Activated naive CD4-positive, alpha-beta T cell treated with Interleukin-2 at 50 U/mL for 16 hours (primary cell): ENCODE results near the gene DYRK2.
A peak's percentile ranks its signal among the peaks of the same experiment; 100 is the strongest.
"Not testable (repeated sequence)": the region's sequence is repeated elsewhere in the genome, so short reads cannot be mapped to it uniquely, and the experiment has no call there.

Experiments
- DNase-seq: peaks from one replicate; pipeline ENCODE4 v3.0.0-alpha.2; 2020

The DYRK2 gene

DNA sequence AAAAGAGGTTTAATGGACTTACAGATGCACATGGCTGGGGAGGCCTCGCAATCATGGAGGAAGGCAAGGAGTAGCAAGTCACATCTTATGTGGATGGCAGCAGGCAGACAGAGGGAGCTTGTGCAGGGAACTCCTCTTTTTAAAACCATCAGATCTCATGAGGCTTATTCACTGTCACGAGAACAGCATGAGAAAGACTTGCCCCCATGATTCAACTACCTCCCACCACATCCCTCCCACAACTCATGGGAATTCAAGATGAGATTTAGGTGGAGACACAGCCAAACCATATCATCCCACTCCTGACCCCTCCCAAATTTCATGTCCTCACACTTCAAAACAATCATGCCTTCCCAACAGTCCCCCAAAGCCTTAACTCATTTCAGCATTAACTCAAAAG is 24.0 kb downstream of the DYRK2 start:
- not testable (repeated sequence) for DNase-seq

DNA sequence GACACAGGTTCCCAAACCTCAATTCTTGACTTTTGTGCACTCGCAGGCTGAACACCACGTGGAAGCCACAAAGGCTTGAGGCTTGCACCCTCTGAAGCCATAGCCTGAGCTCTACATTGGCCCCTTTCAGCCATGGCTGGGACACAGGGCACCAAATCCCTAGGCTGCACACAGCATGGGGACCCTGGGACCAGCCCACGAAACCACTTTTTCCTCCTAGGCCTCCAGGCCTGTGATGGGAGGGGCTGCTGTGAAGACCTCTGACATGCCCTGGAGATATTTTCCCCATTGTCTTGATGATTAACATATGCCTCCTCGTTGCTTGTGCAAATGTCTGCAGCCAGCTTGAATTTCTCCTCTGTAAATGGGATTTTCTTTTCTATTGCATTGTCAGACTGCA is 25.0 kb downstream of the DYRK2 start:
- DNase-seq = not testable (repeated sequence)

DNA sequence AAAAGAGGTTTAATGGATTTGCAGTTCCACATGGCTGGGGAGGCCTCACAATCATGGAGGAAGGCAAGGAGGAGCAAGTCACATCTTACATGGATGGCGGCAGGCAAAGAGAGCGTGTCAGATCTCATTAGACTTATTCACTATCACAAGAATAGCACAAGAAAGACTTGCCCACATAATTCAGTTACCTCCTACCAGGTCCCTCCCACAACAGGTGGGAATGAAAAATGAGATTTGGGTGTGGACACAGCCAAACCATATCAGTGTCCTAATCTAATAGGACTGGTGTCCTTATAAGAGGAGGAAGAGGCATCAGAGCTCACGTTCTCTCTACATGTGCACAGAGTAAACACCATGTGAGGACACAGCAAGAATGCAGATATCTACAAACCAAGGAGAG is 25.9 kb downstream of the DYRK2 start:
- no peak for DNase-seq

DNA sequence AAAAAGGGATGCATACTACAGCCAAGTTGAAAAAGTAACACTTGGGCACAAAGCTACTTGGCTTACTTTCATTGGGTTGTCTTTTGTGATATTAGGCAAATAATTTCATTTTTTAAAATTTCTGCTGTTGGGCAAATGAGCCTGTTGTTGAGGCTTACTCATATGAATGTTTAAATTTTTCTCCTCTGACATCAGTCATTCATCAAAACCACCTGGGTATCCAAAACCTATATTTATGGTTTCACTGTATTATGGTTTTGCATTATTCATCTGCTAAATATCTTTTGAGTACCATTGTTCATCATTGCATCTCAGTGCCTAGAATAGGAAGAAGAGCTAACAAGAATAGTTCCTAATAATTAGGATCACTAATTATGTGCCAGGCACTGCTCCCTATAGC is 28.1 kb downstream of the DYRK2 start:
- DNase-seq = no peak

DNA sequence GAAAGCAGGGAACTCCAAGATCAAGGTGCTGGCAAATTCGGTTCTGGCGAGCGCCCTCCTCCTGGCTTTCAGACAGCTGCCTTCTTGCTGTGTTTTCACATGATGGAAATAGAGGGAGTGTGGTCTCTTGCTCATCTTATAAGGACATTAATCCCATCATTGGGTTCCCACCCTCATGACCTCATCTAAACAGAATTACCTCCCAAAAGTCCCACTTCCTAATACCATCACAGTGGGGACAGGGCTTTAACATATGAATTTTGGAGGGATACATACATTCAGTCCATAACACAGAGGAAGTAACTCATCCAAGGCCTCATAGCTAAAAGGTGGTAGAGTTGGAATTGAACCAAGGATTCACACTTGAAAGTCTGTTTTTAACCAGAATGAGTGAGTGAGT is 28.6 kb downstream of the DYRK2 start:
- DNase-seq = no peak

DNA sequence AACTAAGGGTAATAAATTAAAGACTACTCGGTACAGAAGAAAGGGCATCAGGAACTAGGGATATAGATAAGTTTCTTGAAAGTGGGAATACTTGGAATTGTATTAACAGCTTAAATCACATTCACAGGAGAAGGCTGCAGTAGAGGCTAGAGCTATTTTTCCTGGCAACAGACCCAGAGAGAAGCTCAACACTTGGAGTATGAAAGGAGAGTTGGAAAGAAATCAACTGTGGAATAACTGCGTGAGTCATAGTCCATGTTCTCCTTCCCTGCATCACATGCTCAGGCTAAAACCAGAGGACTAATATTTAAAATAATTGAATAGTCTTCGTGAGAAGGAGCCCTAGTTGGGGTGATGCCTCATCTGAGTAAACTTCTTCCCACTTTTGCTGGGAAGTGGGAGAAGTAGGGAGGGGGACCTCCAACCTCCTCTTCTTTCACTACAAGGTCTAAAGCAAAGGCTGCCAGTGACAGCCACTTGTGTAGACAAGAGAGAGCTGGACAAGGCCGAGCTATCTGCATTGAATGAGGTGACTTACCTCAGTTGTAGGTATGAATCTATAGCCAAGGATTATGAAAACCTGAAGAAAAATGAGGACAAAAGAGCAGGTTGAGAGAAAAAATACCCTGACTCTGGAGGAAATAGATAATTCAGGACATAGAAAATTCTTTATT is 32.7 kb downstream of the DYRK2 start:
- DNase-seq = no peak

DNA sequence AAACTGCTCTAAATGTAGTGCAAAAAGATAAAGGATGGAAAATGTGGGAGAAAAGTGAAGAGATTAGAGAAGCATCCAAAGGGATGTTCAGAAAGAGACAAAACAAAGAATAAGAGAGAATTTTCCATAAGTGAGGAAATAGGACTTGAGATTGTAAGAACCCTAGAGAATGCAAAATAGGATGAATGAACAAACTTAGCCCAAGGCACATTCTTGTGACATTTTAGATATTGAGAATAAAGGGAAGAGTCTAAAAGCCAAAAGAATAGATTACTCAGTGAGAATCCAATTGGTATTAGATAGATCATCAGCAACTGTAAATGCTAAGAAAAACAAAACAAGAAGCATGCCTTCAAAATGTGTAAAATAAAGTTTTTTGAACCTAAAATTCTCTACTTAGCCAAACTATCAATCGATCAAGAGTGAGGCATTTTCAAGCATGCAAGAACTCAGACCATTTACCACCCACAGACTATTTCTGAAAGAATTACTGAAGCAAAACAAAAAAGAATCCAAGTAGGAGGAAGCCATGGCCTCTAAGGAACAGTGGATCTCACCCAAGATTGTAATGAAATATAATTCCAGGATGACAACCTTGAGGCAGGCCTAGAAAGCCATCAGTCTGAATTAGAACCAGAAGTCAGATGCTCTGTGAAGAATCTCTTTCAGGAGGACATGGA is 33.5 kb downstream of the DYRK2 start:
- DNase-seq = no peak

DNA sequence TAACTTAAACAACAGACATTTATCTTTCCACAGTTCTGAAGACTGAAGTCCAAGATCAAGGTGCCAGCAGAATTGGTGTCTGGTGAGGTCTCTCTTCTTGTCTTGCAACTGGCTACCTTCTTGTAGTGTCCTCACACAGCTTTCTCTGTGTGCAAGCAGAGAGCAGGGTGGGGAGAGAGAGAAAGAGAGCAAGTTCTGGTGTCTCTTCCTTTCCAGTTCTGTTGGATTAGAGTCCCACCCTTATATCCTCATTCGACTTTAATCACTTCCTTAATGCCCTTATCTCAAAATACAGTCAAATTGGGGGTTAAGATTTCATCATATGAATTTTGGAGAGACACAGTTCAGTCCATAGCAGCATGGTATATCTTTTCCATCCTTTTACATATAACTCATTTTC is 40.8 kb downstream of the DYRK2 start:
- DNase-seq = no peak

DNA sequence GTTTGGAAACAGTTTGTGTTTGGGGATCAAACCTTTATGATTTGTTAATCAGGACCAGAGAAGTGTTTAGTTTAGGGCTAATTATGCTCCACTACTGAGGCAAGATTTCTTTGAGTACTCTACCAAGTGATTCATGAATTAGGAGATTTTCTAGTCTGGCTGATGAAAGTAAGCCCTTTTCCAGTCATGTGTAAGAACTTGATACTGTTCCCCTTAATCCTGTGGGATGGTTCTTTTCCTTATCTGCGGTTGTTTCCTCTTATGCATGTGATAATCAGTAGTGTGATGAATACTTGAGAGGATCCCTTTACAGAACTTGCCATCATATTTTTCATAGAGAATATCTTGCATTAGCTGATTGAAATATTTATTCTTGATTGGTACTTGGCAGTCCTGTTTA is 42.1 kb downstream of the DYRK2 start:
- DNase-seq = no peak

DNA sequence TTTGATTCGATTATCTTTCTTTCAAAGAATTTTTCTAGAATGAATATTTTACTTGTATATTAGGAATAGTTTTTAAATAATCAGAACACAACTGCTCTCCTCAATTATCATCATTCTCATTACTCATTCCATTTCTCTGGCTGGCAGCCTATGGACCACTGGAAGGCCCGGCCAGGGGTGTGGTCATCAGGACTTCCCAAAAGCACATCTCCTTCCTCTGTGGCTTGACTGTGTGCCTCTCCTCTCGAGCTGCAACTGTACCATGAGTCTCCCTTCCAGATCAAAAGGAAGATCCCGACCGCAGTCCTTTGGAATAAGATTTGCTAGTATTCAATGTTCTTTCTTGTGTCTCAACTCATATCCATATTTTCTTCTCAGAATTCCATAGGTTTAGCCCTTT is 42.7 kb downstream of the DYRK2 start:
- no peak for DNase-seq

DNA sequence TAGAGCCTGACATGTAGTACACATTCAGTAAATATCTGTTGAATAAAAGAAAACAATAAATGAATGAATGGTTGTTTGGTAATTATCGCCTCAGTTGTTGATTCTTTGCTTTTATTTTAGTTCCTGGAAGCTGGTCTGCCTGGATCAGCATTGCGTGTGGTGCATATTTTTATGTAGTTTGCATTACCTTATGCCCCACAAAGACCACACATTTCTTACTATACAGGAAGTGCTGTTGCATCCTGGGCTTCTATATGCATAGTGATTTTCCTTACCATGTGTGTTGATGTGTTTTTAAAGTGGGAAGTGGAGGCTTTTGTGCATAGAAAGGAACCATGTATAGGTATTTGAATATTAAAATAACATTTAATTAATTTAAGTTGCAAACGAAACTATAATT is 43.6 kb downstream of the DYRK2 start:
- no peak for DNase-seq

DNA sequence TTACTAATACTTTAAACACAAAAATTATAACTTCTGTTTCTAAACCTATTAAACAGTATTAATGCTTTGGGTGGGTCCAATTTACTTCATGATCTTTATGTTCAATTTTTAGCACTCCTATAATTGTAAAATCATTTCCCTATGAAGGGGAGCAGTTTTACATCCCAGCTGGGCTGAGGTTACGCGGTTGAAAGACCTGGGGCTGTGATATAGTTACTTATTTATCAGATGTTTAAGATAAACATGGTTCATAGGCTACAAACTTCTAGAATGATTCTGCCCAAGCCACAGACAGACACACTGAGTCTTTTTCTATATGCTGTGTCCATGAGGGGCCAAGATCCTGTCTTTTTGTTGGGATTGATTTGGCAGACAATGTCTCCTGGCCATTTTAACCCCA is 44.4 kb downstream of the DYRK2 start:
- no peak for DNase-seq

DNA sequence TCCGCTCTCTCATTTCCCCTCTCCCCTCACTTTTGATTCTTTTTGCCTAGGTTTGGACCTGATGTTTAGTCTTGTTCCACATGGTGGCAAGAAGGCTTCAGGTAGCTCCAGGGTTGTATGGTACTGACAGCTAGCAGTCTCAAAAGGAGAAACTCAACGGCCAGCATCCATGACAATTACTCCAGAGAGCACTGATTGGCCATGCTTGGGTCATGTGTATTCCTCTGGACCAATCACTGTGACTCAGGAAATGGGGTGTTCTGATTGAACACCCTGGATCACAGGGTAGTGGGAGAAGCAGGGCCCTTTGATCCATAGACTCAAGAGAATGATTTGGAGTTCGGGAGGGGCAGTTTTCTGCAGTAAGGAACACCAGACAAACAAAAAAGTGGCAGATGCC is 45.3 kb downstream of the DYRK2 start:
- no peak for DNase-seq

DNA sequence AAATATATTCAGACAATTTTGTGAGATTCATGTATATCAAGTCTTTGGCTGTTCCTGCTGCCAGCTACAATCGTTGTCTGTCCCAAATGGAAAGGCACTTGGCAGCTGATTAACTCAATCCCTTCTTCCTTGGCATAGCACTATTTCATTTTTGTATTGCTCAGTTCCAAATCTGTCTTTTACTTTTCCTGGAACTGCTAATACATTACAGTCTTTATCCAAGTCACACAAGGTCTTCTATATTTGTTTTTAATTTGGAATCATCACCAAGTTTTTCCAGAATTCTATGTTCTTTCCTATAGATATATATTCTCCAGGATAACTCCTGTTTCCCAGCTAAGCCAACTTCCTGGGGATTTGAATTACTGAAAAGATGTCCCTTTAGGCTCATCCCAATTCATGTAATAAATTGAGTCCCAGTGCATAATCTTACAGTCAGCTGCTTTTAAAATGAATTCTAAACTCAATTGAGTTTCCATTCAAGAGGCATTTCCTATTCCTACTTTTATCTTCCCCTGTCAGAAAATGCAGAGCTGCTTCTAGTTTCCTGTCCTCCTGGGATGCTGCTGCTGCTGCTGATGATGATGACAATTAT is 45.9 kb downstream of the DYRK2 start:
- no peak for DNase-seq

DNA sequence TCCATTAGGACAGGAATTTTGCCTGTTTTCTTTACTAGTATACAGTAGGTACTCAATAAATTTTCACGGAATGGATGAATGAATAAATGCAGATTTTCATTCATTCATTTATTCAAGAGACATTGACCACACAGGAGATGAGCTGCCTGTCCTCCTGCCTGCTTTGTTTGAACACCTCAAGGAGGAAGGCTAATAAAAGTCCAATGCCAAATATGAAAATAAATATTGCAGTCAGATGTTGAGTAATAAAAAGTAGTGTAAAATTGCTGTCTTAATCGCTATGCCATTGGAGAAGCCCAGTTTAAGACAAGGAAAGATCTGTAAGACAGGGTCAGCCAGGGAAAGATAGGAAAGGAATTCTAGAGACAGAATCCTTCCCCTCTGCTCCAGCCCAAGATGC is 47.4 kb downstream of the DYRK2 start:
- no peak for DNase-seq

DNA sequence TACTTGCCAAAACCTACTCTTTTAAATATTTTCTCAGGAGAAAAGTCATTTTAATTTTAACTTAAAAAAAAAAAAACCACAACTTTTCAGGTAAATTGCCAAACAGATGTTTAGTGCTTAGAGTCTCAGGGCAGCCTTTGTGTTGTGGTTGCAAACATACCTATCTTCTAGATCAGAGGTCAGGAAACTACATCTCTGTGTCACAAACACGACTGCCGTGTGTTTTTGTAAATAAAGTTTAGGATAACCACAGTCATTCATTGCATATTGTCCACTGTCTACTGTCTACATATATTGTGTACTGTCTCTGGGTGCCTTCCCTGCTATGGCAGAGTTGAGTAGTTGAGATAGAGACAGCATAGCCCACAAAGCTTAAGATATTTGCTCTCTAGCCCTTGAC is 48.9 kb downstream of the DYRK2 start:
- no peak for DNase-seq

DNA sequence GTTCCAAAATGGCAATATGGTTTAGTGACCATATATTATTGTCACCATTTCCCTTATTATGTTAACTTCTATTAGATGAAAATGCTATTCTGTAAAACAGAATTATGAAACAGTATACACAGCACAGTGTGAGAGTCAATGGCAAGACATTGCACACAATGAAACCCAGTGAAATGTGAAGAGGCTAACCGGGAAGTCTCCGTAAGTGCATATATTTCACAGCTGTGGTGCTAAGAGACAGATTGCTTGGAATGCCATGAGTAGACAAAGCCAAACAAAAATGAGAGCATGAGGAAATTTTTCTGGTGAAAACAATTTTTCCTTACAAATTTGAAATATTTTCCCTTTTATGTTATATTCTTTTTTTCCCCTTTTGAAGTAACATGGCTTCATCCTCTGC is 49.4 kb downstream of the DYRK2 start:
- DNase-seq = no peak

DNA sequence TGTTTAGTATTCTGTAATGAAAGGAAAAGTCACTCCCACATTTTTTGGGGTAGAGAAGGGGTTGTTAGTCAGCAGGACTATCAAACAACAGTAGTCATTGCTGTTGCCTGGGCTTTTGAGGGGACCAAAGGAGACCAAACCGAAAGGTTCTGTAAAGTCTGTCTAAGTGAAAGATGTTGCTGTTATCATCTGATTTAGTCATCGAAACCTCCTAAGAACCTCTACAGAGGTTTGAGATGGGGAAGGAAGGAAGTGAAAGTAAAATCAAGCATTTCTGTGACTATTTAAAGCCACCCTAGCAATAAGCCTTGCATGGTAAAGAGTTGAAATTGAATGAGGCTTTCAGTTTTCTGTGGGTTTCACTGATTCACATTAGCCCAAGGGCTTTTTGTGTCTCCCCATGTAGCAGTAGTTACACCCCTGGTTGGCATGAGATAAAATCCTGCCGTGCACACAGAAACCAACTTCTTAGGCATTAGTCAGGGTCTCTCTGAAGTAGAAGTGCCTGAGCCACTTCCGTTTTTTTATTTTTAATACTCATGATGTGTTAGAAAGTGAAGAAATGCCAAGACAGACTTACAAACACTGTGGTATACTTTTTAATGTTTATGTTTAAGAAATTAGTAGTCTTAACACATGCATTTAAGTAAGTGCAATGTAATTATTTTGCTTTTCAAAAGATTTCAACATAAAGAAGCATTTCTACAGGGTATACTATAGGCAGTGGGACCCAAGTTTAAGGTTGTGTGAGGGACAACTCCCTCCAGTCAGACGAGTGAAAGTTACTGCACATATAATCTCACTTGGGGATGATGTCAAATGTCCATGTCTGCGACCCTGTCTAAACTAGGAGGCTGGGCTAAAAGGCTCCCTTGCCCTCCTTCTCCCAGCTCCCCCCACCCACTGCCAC is 50.4 kb downstream of the DYRK2 start:
- DNase-seq = peak; percentile 66

DNA sequence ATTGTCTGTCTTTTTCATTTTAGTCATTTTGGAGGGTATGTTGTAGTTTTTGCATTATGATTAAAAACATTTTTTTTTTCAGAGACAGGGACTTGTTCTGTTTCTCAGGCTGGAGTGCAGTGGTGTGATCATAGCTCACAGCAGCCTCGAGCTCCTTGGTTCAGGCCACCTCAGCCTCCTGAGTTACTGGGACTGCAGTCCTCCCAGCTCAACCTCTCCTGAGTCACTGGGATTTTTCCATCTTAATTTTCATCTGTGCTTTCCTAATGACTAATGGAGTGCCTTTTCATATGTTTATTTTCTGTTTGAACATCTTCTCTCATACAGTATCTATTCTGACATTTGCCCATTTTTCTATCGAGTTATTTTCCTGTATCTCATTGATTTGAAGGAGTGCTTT is 52.6 kb downstream of the DYRK2 start:
- DNase-seq = no peak

DNA sequence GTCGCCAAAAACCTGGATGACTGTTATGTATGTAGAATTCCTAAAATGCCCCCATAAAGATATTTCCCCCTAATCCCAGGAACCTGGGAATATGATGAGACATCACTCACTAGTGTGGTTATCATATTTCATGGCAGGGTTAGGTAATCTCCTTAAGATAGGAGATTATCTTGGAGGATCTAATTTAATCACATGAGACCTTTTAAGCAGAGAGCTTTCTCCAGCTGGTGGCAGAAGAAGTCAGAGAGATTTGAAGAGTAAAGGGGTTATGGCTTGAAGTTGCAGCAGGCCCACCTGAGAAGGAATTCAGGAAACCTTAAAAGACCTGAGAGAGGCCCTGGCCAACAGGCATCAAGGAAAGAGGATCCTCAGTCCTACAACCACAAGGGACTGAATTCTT is 53.6 kb downstream of the DYRK2 start:
- DNase-seq = no peak

DNA sequence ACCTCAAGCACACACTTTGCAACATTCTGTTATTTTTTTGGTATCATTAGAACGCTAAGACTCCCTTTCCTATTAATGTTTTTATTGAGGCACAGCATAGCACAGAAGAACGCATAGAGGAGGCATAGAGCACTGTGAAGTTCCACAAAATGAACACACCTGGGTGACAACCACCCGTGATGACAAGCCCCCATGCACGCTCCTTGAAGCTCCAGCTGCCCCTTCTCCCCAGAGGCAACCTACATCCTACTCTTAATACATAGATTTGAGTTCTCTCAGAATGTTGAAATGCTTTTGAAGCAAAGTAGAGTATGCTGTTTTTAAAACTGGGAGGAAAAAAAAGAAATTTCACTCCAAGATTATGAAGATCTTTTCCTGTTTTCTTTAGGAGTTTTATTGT is 55.5 kb downstream of the DYRK2 start:
- DNase-seq = no peak

DNA sequence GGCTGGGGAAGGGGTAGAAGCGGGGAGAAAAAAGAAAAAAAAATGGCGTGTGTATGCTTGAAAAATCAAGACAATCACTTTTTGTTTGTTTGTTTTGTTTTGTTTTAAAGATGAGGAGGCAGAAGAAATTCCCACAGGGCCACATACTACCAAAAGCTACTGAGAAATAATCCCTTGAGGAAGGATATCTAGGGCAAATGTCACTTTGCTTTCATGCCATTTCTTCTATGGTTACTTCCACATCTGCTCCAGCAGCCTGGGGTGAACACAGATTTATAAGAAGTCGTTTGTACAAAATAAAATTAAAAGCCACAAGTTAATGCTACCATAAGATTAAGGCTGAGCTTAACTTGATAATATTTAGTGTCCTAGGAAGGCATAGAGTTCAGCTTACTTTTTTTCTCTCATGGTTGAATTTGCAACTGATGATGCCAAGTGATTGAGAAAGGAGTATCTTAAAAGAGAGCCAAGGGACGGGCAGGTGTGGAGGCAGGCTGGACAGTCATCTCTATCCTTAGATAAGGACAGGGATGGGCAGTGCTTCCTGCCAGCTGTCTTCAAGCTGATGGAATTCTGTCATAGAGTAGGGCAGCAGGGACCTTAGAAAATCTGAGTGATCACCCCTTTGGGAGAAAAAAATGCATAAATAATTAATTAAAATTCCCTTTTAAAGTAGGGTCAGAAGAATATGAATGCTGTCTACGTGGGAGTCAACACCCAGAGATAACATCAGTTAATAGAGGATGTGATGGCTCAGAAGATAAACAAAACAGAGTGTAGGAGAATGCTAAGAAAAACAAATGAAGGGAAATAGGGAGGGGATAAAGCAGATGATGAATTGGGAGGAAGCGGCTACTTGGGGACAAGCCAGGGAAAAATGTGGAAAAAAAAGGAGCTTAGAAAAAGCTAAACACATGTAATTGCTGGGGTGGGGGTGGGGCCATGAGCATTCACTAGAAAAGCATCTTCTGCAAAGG is 57.1 kb downstream of the DYRK2 start:
- DNase-seq = no peak
